Measurements from ENCODE around the gene FGF12.

- TF ChIP-seq CTCF (IDR thresholded peaks at IDR 0.05), result no peak
- TF ChIP-seq POLR2A (IDR thresholded peaks at IDR 0.05), result no peak
Measured at GRCh38 chr3:192675958-192676649, 51.2 kb downstream of the FGF12 start.
